GM23248 (cell line): ENCODE results near the gene SFRP4.

Experiments
- EZH2 ChIP-seq: fragments of 200-600 bp; sonication (generic); IDR thresholded peaks from 2 replicates; pipeline ENCODE4 v1.6.1; 2018; ENCODE audit warnings: antibody characterized with exemption, mild to moderate bottlenecking; ENCODE audit not compliant: insufficient read depth, poor library complexity, severe bottlenecking
- EZH2phosphoT487 ChIP-seq: fragments of 200-600 bp; sonication (generic); IDR thresholded peaks from 2 replicates; pipeline ENCODE4 v1.6.1; 2018; ENCODE audit warnings: antibody characterized with exemption, moderate library complexity, mild to moderate bottlenecking, low read depth; ENCODE audit not compliant: insufficient read depth

GRCh38 chr7:37942934-37943610 is 26.5 kb upstream of the SFRP4 start:
- TF ChIP-seq EZH2: no peak
- TF ChIP-seq EZH2phosphoT487: no peak
